BE2C (cell line): ENCODE measurements around the gene CDK12.
"Not testable (repeated sequence)": the region's sequence is repeated elsewhere in the genome, so short reads cannot be mapped to it uniquely, and the experiment has no call there.

Source experiments
- DNase-seq: peaks from one replicate; pipeline ENCODE4 v3.0.0-alpha.2; 2020
- H3K27me3 ChIP-seq: fragments of 250-450 bp; sonication (Bioruptor Pico); 2 replicates; pipeline ENCODE4 v1.5.1; 2020; ENCODE audit warnings: mild to moderate bottlenecking
- H3K36me3 ChIP-seq: fragments of 250-450 bp; sonication (Bioruptor Pico); 2 replicates; pipeline ENCODE4 v1.5.1; 2020; ENCODE audit warnings: mild to moderate bottlenecking
- H3K4me1 ChIP-seq: fragments of 250-450 bp; sonication (Bioruptor Pico); 2 replicates; pipeline ENCODE4 v1.5.1; 2020
- H3K4me3 ChIP-seq: 2 replicates; pipeline ENCODE4 v1.5.1; 2011; ENCODE audit warnings: low read depth, low read length
- H3K9me3 ChIP-seq: fragments of 250-450 bp; sonication (Bioruptor Pico); 2 replicates; pipeline ENCODE4 v1.5.1; 2020
- TF ChIP-seq, protein P1 (sequence below): IDR thresholded peaks from 2 replicates; pipeline ENCODE4 v1.5.1; 2012; ENCODE audit warnings: mild to moderate bottlenecking, low read depth, low read length

CDK12 gene

DNA sequence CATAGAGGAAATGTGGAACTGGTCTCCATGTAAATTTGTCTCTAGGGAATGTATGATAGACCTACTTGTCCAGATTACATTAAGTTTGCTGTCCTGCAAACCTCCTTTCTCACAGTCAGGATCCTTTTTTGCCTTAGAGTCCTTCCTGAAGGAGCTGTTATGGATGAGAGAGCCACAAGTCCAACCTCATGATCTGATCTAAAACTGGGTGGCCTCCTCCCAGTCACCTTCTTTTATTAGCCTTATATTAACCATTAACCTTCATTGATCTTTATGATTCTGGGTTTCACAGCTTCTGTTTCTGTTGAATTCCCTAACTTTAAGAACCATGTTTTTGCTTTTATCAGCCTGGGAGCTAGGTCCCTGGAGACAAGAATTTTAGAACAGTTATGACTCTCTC, 82.4 kb downstream of the CDK12 start:
- Histone ChIP-seq H3K9me3 (no peaks in the 10 kb centered on the region), H3K4me1 (no peaks in the 10 kb centered on the region), H3K4me3 (no peak overlapping the region), H3K27me3 (no peaks in the 10 kb centered on the region), H3K36me3 (no peaks in the 10 kb centered on the region)
- DNase-seq = no peak
- TF ChIP-seq, protein P1, sequence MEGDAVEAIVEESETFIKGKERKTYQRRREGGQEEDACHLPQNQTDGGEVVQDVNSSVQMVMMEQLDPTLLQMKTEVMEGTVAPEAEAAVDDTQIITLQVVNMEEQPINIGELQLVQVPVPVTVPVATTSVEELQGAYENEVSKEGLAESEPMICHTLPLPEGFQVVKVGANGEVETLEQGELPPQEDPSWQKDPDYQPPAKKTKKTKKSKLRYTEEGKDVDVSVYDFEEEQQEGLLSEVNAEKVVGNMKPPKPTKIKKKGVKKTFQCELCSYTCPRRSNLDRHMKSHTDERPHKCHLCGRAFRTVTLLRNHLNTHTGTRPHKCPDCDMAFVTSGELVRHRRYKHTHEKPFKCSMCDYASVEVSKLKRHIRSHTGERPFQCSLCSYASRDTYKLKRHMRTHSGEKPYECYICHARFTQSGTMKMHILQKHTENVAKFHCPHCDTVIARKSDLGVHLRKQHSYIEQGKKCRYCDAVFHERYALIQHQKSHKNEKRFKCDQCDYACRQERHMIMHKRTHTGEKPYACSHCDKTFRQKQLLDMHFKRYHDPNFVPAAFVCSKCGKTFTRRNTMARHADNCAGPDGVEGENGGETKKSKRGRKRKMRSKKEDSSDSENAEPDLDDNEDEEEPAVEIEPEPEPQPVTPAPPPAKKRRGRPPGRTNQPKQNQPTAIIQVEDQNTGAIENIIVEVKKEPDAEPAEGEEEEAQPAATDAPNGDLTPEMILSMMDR = no peak

DNA sequence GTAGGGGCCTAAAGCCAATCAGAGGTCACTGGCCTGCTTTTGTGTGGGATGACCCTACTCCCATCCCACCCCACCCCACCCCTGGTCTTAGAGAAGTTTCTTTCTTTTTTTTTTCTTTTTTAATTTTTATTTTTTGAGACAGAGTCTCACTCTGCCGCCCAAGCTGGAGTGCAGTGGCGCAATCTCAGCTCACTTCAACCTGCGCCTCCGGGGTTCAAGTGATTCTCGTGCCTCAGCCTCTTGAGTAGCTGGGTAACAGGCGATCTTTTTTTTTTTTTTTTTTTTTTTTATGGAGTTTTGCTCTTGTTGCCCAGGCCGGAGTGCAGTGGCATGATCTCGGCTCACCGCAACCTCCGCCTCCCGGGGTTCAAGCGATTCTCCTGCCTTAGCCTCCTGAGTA, 83.1 kb downstream of the CDK12 start:
- not testable (repeated sequence) for DNase-seq

DNA sequence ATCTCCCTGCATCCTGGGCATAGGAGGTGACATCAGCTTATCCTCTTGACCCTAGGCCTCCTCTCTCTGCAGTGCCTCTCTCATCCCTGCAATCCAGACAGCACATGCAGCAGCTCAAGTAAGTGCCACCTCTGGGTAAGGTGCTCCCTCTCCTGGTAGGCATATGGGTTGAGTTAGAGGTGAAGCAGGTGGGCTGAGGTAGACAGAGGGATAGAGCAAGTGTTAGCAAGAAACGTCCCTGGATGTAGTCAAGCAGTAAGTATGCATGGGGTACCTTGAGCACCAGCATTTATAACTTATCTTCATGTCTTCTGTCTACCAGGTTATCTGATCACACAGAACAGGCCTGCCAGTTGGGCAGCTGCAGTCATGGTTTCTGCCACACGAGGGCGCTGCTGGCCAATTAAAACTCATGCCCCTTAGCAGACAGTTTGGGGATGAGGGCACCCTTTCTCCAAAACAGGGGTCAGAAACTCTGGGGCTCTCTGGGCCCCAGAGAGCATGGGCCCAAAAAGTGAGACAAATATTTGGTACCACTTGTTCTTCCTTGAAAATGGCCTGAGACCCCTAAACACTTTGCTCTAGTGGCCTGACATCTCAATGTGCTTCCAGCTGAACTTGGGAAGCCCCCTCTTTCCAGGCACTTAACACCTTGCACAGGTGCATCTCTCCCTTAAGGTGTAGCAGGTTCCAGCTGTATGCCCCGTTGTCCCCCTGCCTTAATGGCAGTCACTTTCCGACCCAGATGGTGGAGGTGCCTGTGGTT, 86.6 kb downstream of the CDK12 start:
- H3K9me3 ChIP-seq = no peaks in the 10 kb centered on the region
- H3K4me1 ChIP-seq = no peaks in the 10 kb centered on the region
- no peaks in the 10 kb centered on the region for H3K36me3 ChIP-seq
- no peaks in the 10 kb centered on the region for H3K27me3 ChIP-seq
- TF ChIP-seq, protein P1 = peak; percentile 92
- peak; percentile 72 for DNase-seq
- no peak overlapping the region for H3K4me3 ChIP-seq

More for the DNA sequence above, 83.1 kb downstream of the CDK12 start:
- H3K9me3 ChIP-seq, H3K27me3 ChIP-seq, H3K4me1 ChIP-seq, H3K4me3 ChIP-seq, H3K36me3 ChIP-seq: not testable (repeated sequence)

DNA sequence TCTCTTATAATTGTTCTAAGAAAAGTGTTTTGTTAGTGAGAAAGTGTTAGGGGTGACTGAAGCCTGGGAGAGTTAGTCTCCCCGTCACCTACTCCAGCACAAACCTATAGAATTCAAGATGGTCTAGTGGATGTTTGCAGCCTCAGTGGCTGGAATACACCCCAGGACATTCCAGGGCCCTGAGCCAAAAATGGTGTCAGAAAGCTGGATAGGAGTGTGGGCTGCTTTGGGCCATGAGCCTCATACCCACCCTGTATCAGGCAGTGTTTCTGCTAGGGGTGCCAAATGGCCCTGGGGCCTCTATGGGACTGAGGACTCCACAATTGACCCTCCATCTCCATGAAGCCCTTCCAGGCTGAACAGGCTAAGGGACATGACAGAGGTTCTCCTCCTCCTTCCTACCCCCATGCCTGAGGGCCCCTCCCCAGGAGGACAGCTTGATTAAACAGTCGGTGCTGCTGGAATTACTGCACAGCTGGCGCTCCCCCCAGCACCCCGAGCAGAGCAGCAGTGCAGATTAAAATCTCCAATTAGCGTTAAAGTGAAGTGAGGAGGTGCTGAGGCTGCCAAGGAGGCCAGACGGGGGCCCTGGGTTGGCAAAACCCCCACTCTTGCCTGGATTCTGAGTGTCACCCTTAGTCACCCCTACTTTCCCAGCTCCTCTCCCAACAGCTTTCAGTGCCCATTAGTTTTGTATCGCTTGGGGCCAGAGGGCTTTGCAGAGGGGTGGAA, 87.4 kb downstream of the CDK12 start:
- Histone ChIP-seq H3K4me1 (no peaks in the 10 kb centered on the region), H3K4me3 (no peak overlapping the region), H3K36me3 (no peaks in the 10 kb centered on the region), H3K27me3 (no peaks in the 10 kb centered on the region), H3K9me3 (no peaks in the 10 kb centered on the region)
- TF ChIP-seq, protein P1 = no peak
- no peak for DNase-seq

DNA sequence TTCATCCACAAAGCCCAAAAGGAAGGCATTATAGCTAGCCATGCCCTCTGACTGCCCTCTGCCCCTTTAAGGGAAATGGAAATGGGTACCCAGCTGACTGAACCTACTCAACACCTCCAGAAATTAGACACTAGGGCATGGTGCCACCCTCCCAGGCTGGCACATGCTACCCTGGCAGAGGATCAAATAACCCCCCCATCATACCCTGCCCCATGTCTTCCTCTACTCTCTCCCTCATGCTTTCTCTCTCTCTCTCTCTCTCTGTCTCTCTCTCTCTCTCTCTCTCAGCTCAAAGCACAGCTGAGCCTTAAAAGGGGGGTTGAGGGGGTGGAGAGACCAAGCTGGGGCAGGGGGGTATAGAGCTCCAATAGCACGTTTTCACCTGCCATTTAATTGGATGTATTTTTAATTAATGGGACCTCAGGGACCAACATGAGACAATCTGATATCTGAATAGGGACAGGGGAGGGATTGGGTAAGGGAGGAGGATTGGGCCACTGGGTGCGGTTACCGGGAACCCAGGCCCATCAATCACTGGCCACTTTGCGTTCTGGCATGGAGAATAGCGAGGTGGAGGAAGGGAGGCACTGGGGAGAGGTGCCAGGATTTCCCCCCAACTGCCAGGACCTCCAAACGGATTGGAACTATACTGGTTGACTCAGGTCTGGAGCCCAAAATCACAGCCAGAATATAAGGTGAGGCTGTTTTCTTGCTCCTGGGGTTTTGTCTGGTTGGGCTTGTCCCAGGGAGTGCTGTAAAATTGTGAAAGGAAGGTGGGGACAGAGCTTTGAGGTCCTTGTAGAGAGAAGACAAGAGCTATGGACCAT, 88.7 kb downstream of the CDK12 start:
- H3K27me3 ChIP-seq = no peaks in the 10 kb centered on the region
- H3K4me3 ChIP-seq = no peak overlapping the region
- TF ChIP-seq, protein P1 = no peak
- DNase-seq = no peak
- no peaks in the 10 kb centered on the region for H3K9me3 ChIP-seq
- H3K4me1 ChIP-seq = no peaks in the 10 kb centered on the region
- H3K36me3 ChIP-seq = no peaks in the 10 kb centered on the region

DNA sequence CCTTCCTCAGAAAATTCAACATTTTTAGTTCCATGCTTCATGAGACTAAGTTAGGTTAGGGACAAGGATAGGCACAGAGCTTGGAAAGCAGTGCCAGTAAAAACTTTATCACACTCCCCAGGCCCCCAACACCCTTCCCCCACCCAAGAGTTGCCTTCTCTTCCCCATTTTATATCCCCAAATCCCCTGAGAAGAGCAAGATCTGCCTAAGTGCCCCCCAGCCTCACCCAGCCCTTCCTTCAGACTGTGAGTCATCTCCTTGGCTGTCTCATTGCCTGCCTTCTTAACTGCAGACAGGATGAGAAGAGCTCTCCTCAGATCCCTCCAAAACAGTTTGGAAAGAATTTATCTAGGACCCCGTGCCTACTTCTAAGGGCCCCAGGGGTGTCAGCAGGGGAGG, 90.6 kb downstream of the CDK12 start:
- Histone ChIP-seq H3K4me3 (no peak overlapping the region), H3K4me1 (no peaks in the 10 kb centered on the region), H3K9me3 (no peaks in the 10 kb centered on the region), H3K27me3 (no peaks in the 10 kb centered on the region), H3K36me3 (no peaks in the 10 kb centered on the region)
- DNase-seq = no peak
- TF ChIP-seq, protein P1 = no peak
